SU-DHL-6 (cell line): ENCODE data around the gene GH2.

Source experiments
- H2AFZ ChIP-seq: fragments of 200-600 bp; sonication (generic); 2 replicates; pipeline ENCODE4 v1.6.1; 2014; ENCODE audit warnings: low read depth, mild to moderate bottlenecking, moderate library complexity, mixed read lengths, antibody characterized with exemption, low read length; ENCODE audit not compliant: severe bottlenecking
- H3F3A ChIP-seq: fragments of 200-600 bp; shearing (Covaris generic); 2 replicates; pipeline ENCODE4 v1.6.0; 2016; ENCODE audit warnings: antibody characterized with exemption, mild to moderate bottlenecking; ENCODE audit not compliant: insufficient read depth
- H3K27ac ChIP-seq: fragments of 200-600 bp; sonication (generic); 2 replicates; pipeline ENCODE4 v1.5.1; 2016; ENCODE audit warnings: low read depth, mild to moderate bottlenecking, low read length, moderate library complexity, mixed read lengths
- H3K27me3 ChIP-seq: fragments of 200-600 bp; sonication (generic), shearing (Covaris generic); 2 replicates; pipeline ENCODE4 v1.6.0; 2014; ENCODE audit warnings: mild to moderate bottlenecking, low read length
- H3K36me3 ChIP-seq: fragments of 200-600 bp; sonication (generic); 2 replicates; pipeline ENCODE4 v1.6.1; 2014; ENCODE audit warnings: mild to moderate bottlenecking, low read length, mixed read lengths
- H3K4me2 ChIP-seq: fragments of 300-600, 200-600 bp; shearing (Covaris generic), sonication (generic); 2 replicates; pipeline ENCODE4 v1.6.0; 2014; ENCODE audit warnings: low read length, low read depth, mild to moderate bottlenecking; ENCODE audit not compliant: poor library complexity, severe bottlenecking
- H3K4me3 ChIP-seq: fragments of 200-600 bp; sonication (generic); 2 replicates; pipeline ENCODE4 v1.5.1; 2014; ENCODE audit warnings: antibody characterized with exemption, low read length, mild to moderate bottlenecking, mixed read lengths; ENCODE audit not compliant: insufficient read depth, poor library complexity, severe bottlenecking
- H3K79me2 ChIP-seq: fragments of 200-600 bp; sonication (generic); 2 replicates; pipeline ENCODE4 v1.6.1; 2014; ENCODE audit warnings: mild to moderate bottlenecking, low read length, moderate library complexity; ENCODE audit not compliant: insufficient read depth
- H3K9ac ChIP-seq: fragments of 200-600 bp; sonication (generic); 2 replicates; pipeline ENCODE4 v1.7.0; 2014; ENCODE audit warnings: mild to moderate bottlenecking, low read length
- H3K9me2 ChIP-seq: fragments of 200-600 bp; sonication (generic); replicated peaks from 2 replicates; pipeline ENCODE4 v1.6.1; 2014; ENCODE audit warnings: low read length; ENCODE audit not compliant: insufficient read depth
- H3K9me3 ChIP-seq: fragments of 200-600 bp; sonication (generic); 2 replicates; pipeline ENCODE4 v1.6.1; 2014; ENCODE audit warnings: low read length, mixed read lengths; ENCODE audit not compliant: insufficient read depth
- H4K20me1 ChIP-seq: fragments of 200-600 bp; sonication (generic); 2 replicates; pipeline ENCODE4 v1.6.1; 2014; ENCODE audit warnings: low read depth, mild to moderate bottlenecking, antibody characterized with exemption, low read length, moderate library complexity, mixed read lengths
- EZH2phosphoT487 ChIP-seq: fragments of 200-600 bp; sonication (generic), shearing (Covaris generic); conservative IDR thresholded peaks from 2 replicates; pipeline ENCODE4 v1.6.1; 2018; ENCODE audit warnings: mild to moderate bottlenecking, antibody characterized with exemption, low read length, moderate library complexity, mixed read lengths
- TF ChIP-seq, protein P1 (sequence below): fragments of 200-600 bp; sonication (generic); IDR thresholded peaks from one replicate; pipeline ENCODE4 v1.5.1; 2017; ENCODE audit warnings: antibody characterized with exemption, mild to moderate bottlenecking, low read length, moderate library complexity; ENCODE audit not compliant: insufficient read depth, poor library complexity, severe bottlenecking

Gene GH2

GRCh38 chr17:63830904-63831491 lies 50.7 kb downstream of the GH2 start:
- H3F3A ChIP-seq = 0 out of 2 replicates have a peak, but pooled peaks cover 4% of the 10 kb centered on the region
- H3K9me2 ChIP-seq = no peaks in the 10 kb centered on the region
- H2AFZ ChIP-seq = no peak overlapping the region
- no peaks in the 10 kb centered on the region for H3K27me3 ChIP-seq
- no peak overlapping the region for H3K9ac ChIP-seq
- H3K36me3 ChIP-seq = 0 out of 2 replicates have a peak, but pooled peaks cover 3% of the 10 kb centered on the region
- no peak for TF ChIP-seq EZH2phosphoT487
- TF ChIP-seq, protein P1, sequence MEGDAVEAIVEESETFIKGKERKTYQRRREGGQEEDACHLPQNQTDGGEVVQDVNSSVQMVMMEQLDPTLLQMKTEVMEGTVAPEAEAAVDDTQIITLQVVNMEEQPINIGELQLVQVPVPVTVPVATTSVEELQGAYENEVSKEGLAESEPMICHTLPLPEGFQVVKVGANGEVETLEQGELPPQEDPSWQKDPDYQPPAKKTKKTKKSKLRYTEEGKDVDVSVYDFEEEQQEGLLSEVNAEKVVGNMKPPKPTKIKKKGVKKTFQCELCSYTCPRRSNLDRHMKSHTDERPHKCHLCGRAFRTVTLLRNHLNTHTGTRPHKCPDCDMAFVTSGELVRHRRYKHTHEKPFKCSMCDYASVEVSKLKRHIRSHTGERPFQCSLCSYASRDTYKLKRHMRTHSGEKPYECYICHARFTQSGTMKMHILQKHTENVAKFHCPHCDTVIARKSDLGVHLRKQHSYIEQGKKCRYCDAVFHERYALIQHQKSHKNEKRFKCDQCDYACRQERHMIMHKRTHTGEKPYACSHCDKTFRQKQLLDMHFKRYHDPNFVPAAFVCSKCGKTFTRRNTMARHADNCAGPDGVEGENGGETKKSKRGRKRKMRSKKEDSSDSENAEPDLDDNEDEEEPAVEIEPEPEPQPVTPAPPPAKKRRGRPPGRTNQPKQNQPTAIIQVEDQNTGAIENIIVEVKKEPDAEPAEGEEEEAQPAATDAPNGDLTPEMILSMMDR = no peak
- H3K4me2 ChIP-seq = no peak overlapping the region
- H4K20me1 ChIP-seq = no peaks in the 10 kb centered on the region
- peaks cover 37% of the 10 kb centered on the region for H3K79me2 ChIP-seq
- no peak overlapping the region for H3K4me3 ChIP-seq
- no peak overlapping the region for H3K27ac ChIP-seq
- H3K9me3 ChIP-seq = no peaks in the 10 kb centered on the region

DNA sequence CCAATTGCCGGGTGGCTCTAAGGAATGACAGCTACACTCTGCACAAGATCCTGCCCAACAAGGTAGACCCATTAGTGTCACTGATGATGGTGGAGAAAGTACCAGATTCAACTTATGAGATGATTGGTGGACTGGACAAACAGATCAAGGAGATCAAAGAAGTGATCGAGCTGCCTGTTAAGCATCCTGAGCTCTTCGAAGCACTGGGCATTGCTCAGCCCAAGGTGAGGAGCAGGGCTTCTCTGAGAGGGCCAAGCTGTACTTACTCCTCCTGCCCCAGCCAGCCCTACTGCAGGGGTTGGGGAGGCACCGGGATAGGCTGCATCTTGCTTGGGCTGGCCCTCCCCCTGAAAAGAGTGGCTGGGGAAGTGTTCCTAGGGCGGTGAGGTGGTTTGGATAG lies 51.5 kb downstream of the GH2 start:
- Histone ChIP-seq H3K4me2 (no peak overlapping the region), H3K27me3 (no peaks in the 10 kb centered on the region), H3K9ac (no peak overlapping the region), H3K4me3 (no peak overlapping the region), H4K20me1 (no peaks in the 10 kb centered on the region), H2AFZ (no peak overlapping the region), H3K36me3 (0 out of 2 replicates have a peak, but pooled peaks cover 3% of the 10 kb centered on the region), H3K9me2 (no peaks in the 10 kb centered on the region), H3K27ac (no peak overlapping the region), H3F3A (0 out of 2 replicates have a peak, but pooled peaks cover 3% of the 10 kb centered on the region), H3K9me3 (no peaks in the 10 kb centered on the region), H3K79me2 (peaks cover 41% of the 10 kb centered on the region)
- no peak for TF ChIP-seq EZH2phosphoT487
- TF ChIP-seq, protein P1 = no peak
